H7 (cell line): ENCODE results near the gene GNG12. TPM values are rescaled to one million over a fixed set of nuclear protein-coding genes. Genes with fewer than 3 reads are reported as not detected.

ENCODE experiments used
- DNase-seq: peaks from one replicate; pipeline ENCODE4 v3.0.0; 2012
- H3K27me3 ChIP-seq: 2 replicates; pipeline ENCODE4 v1.6.0; 2011; ENCODE audit warnings: mild to moderate bottlenecking, low read length; ENCODE audit not compliant: control insufficient read depth, insufficient read depth
- H3K36me3 ChIP-seq: replicated peaks from 2 replicates; pipeline ENCODE4 v1.5.1; 2011; ENCODE audit warnings: low read length; ENCODE audit not compliant: control insufficient read depth, insufficient read depth
- H3K4me3 ChIP-seq: 2 replicates; pipeline ENCODE4 v1.5.1; 2011; ENCODE audit warnings: low read depth, mild to moderate bottlenecking, control low read depth, low read length, moderate library complexity; ENCODE audit not compliant: insufficient read depth
- total RNA-seq: library from RNA; depleted of rRNA; stranded (reverse); fragments of >200 nt; shearing (Covaris generic); gene quantifications from 2 replicates; pipeline ENCODE4 v1.2.3, GENCODE V29; 2014

The GNG12 gene
- total RNA-seq, 1 experiment from 2014 or later = 42.8 TPM

DNA sequence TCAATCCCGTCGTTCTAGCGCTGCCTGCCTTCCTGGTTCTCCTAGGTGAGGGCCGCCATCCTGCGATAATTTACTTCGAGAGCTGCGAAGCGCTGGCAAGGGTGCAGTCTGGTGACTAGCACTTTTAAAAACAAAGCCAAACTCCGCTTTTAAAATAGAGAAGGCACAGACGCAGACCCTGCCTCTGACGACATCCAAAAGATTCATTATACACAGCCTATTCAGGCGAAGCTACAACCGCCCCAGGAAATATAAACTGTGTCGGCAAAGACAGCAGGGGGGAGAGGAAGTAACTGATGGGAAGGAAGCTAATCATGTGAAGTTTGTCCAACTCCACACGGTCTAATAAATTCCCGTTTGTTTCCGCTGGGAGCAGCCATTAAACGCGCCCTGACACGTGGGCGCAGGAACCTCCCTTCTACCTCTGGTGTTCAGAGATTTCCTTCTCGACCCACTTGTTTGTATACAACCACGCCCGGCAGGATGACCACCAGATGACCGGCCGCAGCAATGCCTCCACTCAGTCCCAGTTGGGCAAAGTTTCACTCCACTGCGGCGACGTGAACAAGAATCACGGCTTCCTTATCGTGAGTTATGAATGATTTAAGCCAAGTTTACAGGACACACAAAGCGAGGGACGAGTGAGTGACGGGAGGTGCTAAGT lies 1.3 kb downstream of the GNG12 start:
- DNase-seq = peak; percentile 50
- peak overlapping the region; percentile 94 for H3K4me3 ChIP-seq
- H3K27me3 ChIP-seq = peaks cover 7% of the 10 kb centered on the region
- H3K36me3 ChIP-seq = no peaks in the 10 kb centered on the region

DNA sequence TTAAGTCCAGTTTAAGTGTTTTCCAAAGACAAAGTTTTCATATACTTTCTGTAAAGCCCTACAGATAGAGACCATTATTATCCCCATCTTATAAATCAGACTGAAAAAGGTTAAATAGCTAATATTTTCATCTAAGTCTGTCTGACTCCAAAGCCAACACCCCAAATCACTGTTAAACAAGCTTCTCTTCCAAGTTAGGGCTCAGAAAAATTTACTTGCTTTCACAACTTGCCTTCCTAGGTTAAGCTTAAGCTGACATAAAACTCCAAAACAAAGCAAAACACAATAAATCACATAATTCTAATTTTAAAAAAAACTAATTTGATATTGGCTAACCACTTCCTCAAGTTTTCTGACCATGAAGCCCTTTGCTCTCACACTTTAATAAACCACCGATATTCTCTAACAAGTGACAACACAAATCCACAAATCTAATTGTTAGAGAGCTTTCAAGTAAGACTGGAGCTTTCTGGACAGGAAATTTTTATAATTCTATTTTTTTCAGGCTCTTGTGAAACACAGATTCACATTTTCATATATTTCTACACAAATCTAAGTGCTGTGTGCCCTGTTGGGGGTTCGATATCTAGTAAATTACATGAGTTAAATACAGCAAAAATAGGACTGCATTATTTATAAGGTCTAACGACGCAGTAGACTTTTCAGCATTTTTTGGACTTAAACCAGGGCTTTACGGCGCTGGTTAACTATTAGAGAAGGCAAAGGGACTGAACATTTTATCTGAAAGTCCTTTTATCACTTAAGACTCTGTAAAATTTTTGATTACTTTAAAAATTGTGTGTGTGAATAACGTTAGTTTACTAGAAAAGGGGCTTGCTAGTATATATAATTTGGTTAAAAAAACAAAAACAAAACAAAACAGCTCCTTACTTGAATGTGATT lies 2.1 kb downstream of the GNG12 start:
- H3K4me3 ChIP-seq = peak overlapping the region; percentile 94; the same call in 1 of the 2 replicates
- peaks cover 7% of the 10 kb centered on the region for H3K27me3 ChIP-seq
- no peak for DNase-seq
- no peaks in the 10 kb centered on the region for H3K36me3 ChIP-seq

DNA sequence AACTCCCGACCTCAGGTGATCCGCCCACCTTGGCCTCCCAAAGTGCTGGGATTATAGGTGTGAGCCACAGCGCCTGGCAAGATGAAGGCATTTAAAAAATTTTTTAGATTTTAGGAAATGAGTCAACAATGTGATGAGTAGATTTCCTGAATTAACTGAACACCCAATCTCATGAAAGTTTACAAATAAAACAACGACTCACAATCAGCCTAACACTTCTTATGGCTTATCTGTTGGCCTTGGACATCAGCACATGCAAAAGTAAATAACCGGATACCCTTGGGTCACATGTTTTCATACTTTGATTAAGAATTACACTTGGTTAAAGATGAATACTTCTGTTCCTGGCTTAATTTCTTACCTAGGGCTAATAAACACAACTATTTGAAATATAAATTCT lies 3.0 kb downstream of the GNG12 start:
- no peaks in the 10 kb centered on the region for H3K36me3 ChIP-seq
- no peak for DNase-seq

GRCh38 chr1:67827688-67828087 lies 5.6 kb downstream of the GNG12 start:
- Histone ChIP-seq H3K36me3 (no peaks in the 10 kb centered on the region), H3K27me3 (no peaks in the 10 kb centered on the region), H3K4me3 (no peak overlapping the region)
- DNase-seq = no peak

More for the DNA sequence above, 3.0 kb downstream of the GNG12 start:
- peaks cover 7% of the 10 kb centered on the region for H3K27me3 ChIP-seq
- H3K4me3 ChIP-seq = no peak overlapping the region

DNA sequence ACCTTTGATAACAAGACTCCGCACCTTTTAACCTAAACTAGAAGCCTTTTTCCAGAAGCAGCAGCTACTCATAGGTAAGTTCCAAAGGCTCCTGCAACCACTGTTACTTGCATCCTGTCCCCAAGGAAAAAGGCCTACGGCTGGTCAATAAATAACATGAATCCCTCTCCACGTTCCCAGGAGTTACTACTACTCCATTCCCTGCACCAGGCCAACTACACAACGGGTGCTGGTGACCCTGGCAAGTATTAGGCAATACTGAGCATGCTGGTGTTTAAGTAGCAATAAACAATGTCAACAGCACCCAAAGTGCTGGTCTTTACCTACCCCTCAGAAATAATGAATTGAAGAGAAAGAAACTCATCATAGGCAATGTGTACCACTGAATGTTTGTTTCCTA lies 7.7 kb downstream of the GNG12 start:
- no peak for DNase-seq
- H3K36me3 ChIP-seq = no peaks in the 10 kb centered on the region
- H3K4me3 ChIP-seq = no peak overlapping the region
- no peaks in the 10 kb centered on the region for H3K27me3 ChIP-seq

GRCh38 chr1:67824766-67825165 lies 8.5 kb downstream of the GNG12 start:
- Histone ChIP-seq H3K36me3 (no peaks in the 10 kb centered on the region), H3K27me3 (no peaks in the 10 kb centered on the region), H3K4me3 (no peak overlapping the region)
- no peak for DNase-seq

GRCh38 chr1:67823615-67824014 lies 9.7 kb downstream of the GNG12 start:
- Histone ChIP-seq H3K27me3 (no peaks in the 10 kb centered on the region), H3K4me3 (no peak overlapping the region), H3K36me3 (no peaks in the 10 kb centered on the region)
- DNase-seq = no peak

GRCh38 chr1:67821263-67821662 lies 12.0 kb downstream of the GNG12 start:
- no peaks in the 10 kb centered on the region for H3K27me3 ChIP-seq
- H3K36me3 ChIP-seq = no peaks in the 10 kb centered on the region
- DNase-seq = no peak
- H3K4me3 ChIP-seq = no peak overlapping the region

- no peaks in the 10 kb centered on the region for H3K36me3 ChIP-seq
- no peaks in the 10 kb centered on the region for H3K27me3 ChIP-seq
- DNase-seq = no peak
- H3K4me3 ChIP-seq = no peak overlapping the region
These were observed 14.5 kb downstream of the GNG12 start for GRCh38 chr1:67818725-67819301.

DNA sequence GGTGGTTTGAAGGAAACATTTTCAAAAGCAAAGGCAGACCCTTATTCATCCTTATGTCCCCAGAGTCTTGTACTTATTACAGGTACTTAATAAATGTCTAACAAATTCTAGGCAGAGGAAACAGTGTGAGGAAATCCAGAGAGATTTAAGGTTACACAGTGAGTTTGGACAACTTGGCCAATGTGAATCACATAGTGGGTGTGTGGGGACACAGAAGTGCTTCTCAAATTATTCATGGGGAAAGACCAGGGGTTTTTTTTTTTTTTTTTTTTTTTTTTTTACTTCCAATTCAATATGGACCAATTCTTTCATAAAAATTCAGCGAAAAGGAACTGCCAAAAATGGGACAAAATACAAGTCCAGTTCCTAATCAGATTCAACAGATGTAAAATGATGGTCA lies 15.1 kb downstream of the GNG12 start:
- Histone ChIP-seq H3K27me3 (no peaks in the 10 kb centered on the region), H3K36me3 (no peaks in the 10 kb centered on the region), H3K4me3 (no peak overlapping the region)
- no peak for DNase-seq

DNA sequence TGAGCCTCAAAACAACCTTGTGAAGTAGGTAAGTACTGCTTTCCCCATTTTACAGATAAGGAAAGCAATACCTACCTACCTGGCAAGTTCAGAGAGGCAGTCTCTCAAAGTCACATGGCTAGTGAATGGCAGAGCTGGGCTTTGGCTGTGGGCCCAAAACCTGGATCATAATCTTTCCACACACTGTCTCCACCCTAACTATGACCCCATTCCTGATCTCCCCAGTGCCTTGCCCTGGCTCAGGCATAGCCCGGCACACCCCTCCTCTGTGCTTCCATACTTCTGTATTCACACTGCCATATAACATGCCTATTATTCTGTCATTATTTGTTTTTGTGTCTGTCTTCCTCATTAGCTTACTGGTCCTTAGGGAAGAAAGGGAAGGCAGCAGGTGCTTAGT lies 15.9 kb downstream of the GNG12 start:
- no peak for DNase-seq
- Histone ChIP-seq H3K4me3 (no peak overlapping the region), H3K36me3 (no peaks in the 10 kb centered on the region), H3K27me3 (no peaks in the 10 kb centered on the region)

DNA sequence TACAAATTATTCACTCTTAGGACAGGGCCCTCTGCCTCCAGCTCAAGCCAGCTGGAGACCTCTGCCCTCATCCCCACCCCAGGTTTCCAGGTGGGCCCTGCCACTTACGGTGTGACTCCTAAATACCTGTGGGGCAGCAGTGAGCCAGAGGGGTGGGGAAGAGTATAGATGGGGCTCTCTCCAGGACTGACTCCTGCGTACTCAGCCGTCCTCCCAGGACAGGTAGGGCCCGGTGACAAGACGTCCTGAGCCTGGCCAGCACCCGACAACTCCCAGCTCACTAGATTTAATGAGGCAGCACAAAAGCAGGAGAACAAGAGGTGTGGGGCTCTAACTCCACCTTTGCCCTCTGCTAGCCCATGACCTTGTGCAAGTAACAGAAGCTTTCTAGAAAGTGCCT lies 16.8 kb downstream of the GNG12 start:
- Histone ChIP-seq H3K4me3 (no peak overlapping the region), H3K27me3 (no peaks in the 10 kb centered on the region), H3K36me3 (no peaks in the 10 kb centered on the region)
- no peak for DNase-seq

DNA sequence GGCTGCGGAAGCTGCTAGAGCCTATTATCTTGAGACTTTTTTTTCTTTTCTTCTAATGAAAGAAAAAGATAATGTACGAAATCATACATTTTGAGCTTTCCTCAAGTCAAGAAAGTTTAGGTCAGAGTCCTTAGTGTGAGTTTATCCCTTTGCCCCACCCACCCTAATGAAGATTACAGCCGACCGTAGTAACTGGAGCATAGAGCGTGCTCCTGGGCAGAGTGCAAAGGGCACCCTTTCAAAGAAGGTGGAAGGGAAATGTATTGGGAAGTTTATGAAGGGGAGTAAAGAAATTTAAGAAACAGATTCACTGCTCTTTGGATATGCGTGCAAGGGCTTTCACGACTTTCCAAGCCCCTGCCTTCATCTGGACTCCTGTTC lies 17.2 kb downstream of the GNG12 start:
- H3K4me3 ChIP-seq = no peak overlapping the region

DNA sequence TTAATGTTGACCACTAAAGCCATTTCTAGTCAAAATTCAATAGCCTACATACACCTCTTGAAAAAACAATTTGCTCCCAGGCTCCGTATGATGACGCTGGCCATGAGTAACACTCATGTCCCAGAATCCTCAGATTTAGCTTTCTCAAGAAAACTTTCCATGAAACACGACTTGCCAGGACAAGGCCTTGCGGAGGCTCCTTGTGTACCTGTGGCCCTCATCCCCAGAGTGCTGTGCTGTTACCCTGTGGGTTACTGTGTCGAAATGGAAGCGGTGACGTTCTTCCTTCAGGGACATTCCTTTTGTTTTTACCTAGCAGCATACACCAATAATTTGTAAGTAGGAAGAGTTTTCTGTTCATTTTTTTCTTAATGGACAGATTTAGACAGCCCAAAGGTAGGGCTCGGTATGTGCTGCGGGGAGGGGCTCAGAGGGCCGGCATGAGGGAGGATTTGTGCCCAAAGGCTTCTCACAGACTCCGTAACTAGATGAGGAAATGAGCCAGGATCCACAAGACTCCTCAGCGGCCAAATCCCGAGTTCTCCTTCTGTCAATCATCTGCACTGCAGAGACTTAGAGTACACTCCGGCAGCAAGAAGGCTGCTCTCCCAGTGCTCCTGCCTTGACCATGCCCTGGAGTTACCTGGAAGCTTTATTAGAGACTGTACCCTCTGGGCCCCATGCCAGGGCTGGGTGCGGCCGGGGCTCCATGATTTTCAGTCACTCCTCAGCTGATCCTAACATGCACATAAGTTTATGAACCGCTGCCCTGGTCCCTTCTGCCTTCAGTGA lies 17.8 kb downstream of the GNG12 start:
- no peaks in the 10 kb centered on the region for H3K27me3 ChIP-seq
- H3K36me3 ChIP-seq = no peaks in the 10 kb centered on the region
- no peak overlapping the region for H3K4me3 ChIP-seq
- no peak for DNase-seq

More for the DNA sequence above, 17.2 kb downstream of the GNG12 start:
- DNase-seq = no peak
- no peaks in the 10 kb centered on the region for H3K36me3 ChIP-seq
- no peaks in the 10 kb centered on the region for H3K27me3 ChIP-seq
